Measurements from ENCODE around the gene ASPRV1. TPM values are rescaled to one million over a fixed set of nuclear protein-coding genes. Genes with fewer than 3 reads are reported as not detected.

The ASPRV1 gene
- total RNA-seq, 2 donors from 2014 or later, result 0.84 to 0.91 TPM

DNA sequence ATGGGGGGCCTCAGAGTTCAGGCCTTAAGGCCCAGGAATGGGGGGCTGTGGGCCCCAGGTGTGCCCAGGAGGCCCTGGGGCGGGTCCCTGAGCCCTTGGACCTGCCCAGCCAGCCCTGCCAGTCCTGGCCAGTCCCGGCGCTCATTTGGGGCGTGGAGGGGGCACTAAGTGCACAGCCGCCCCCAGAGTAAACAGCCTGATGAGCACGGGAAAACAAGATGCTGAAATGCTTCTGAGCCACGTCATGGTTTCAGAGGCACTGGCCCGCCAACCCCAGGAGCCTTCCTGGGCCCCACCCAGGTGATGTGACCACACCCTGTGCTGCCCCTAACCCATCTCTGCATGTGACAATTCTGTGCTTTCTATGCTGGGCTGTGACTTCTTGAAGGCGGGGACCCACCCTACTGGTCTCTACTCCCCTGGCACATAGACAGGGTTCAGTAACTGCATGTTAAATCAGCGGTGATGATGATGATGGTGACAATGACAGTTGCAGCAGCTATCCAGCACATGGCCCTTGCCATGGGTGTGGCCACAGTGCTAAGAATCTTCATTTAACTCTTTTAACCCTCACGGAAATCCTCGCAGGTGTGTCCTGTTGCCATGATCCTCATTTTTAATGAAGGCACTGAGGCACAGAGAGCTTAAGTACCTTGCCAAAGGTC, 28.1 kb upstream of the ASPRV1 start:
- Histone ChIP-seq H3K9ac (ENCODE audit: extremely low read depth, low read length, poor library complexity, severe bottlenecking) (no peak overlapping the region), H3K4me1 (ENCODE audit: control insufficient read depth, insufficient read depth, low read length) (peaks cover 5% of the 10 kb centered on the region), H3K4me3 (ENCODE audit: low read length) (no peak overlapping the region), H3K9me3 (ENCODE audit: control insufficient read depth, low read length) (no peaks in the 10 kb centered on the region), H3K27me3 (ENCODE audit: control insufficient read depth, insufficient read depth, low read length, poor library complexity, severe bottlenecking) (no peaks in the 10 kb centered on the region), H3K36me3 (ENCODE audit: control insufficient read depth, insufficient read depth, low read length) (no peaks in the 10 kb centered on the region), H3K27ac (ENCODE audit: low read depth, low read length) (no peak overlapping the region)
- Mint-ChIP-seq H3K4me3 (no peak overlapping the region), H3K9me3 (no peaks in the 10 kb centered on the region), H3K27me3 (ENCODE audit: insufficient read depth) (peaks cover 9% of the 10 kb centered on the region), H3K4me1 (peaks cover 21% of the 10 kb centered on the region), H3K36me3 (ENCODE audit: low read depth) (peaks cover 6% of the 10 kb centered on the region), H3K27ac (no peak overlapping the region)
- TF ChIP-seq, protein P1, sequence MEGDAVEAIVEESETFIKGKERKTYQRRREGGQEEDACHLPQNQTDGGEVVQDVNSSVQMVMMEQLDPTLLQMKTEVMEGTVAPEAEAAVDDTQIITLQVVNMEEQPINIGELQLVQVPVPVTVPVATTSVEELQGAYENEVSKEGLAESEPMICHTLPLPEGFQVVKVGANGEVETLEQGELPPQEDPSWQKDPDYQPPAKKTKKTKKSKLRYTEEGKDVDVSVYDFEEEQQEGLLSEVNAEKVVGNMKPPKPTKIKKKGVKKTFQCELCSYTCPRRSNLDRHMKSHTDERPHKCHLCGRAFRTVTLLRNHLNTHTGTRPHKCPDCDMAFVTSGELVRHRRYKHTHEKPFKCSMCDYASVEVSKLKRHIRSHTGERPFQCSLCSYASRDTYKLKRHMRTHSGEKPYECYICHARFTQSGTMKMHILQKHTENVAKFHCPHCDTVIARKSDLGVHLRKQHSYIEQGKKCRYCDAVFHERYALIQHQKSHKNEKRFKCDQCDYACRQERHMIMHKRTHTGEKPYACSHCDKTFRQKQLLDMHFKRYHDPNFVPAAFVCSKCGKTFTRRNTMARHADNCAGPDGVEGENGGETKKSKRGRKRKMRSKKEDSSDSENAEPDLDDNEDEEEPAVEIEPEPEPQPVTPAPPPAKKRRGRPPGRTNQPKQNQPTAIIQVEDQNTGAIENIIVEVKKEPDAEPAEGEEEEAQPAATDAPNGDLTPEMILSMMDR (conservative IDR thresholded peaks at IDR 0.05), result no peak
- 92 to 96% methylated on average over 8 to 12 of the region's 12 CpGs for WGBS, 2 experiments (ENCODE audit: insufficient coverage in 1 of 2, insufficient read length in 1 of 2)
- no peak for DNase-seq

DNA sequence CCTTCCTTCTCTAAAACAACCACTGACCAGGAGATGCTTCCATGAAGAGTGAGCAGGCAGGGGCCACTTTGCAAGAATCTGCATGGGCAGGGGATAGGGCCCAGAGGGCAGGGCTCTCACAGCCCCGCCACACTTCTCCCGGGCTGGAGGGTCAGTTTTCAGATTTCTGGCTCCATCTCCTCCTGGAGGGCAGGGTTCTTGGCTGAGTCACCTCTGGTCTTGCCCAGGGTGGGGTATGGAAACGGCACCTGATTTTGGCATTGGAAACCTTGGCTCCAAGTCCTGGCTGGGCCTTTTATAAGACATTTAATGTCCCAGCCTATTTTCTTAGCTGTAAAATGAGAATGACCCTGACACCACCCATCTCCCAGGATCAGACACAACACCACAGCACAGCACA, 27.6 kb upstream of the ASPRV1 start:
- H3K4me1 Mint-ChIP-seq, result peaks cover 20% of the 10 kb centered on the region
- no peak overlapping the region for H3K9ac ChIP-seq (ENCODE audit: extremely low read depth, low read length, poor library complexity, severe bottlenecking)
- TF ChIP-seq, protein P1 (conservative IDR thresholded peaks at IDR 0.05), result no peak
- WGBS, 2 experiments (ENCODE audit: insufficient coverage in 1 of 2, insufficient read length in 1 of 2), result 90% methylated on average over 3 of the region's 3 CpGs
- H3K27me3 Mint-ChIP-seq (ENCODE audit: insufficient read depth), result peaks cover 4% of the 10 kb centered on the region
- peaks cover 2% of the 10 kb centered on the region for H3K36me3 Mint-ChIP-seq (ENCODE audit: low read depth)
- no peaks in the 10 kb centered on the region for H3K27me3 ChIP-seq (ENCODE audit: control insufficient read depth, insufficient read depth, low read length, poor library complexity, severe bottlenecking)
- H3K36me3 ChIP-seq (ENCODE audit: control insufficient read depth, insufficient read depth, low read length), result no peaks in the 10 kb centered on the region
- no peaks in the 10 kb centered on the region for H3K9me3 Mint-ChIP-seq
- H3K27ac Mint-ChIP-seq, result no peak overlapping the region
- H3K4me3 ChIP-seq (ENCODE audit: low read length), result no peak overlapping the region
- H3K4me3 Mint-ChIP-seq, result no peak overlapping the region
- DNase-seq, result no peak
- no peaks in the 10 kb centered on the region for H3K9me3 ChIP-seq (ENCODE audit: control insufficient read depth, low read length)
- H3K27ac ChIP-seq (ENCODE audit: low read depth, low read length), result no peak overlapping the region
- peaks cover 5% of the 10 kb centered on the region for H3K4me1 ChIP-seq (ENCODE audit: control insufficient read depth, insufficient read depth, low read length)

DNA sequence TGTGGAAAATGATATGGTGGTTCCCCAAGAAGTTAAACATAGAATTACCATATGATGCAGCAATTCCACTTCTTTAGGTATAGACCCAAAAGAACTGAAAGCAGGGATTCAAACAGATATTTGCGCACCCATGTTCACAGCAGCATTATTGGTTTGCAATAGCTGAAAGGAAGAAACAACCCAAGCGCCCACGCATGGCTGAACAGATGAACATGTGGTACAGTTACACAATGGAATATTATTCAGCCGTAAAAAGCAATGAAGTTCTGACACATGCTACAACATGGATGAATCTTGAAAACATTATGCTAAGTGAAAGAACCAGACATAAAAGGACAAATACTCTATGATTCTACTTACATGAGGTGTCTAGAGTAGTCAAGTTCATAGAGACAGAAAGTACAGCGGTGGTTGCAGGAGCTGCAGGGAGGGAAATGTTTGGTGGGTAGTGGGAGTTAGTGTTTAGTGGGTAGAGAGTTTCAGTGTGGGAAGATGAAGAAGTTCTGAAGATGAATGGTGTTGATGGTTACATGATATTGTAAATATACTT, 26.7 kb upstream of the ASPRV1 start:
- Histone ChIP-seq H3K27ac (ENCODE audit: low read depth, low read length) (no peak overlapping the region), H3K4me3 (ENCODE audit: low read length) (no peak overlapping the region), H3K27me3 (ENCODE audit: control insufficient read depth, insufficient read depth, low read length, poor library complexity, severe bottlenecking) (no peaks in the 10 kb centered on the region), H3K4me1 (ENCODE audit: control insufficient read depth, insufficient read depth, low read length) (peaks cover 4% of the 10 kb centered on the region), H3K9me3 (ENCODE audit: control insufficient read depth, low read length) (no peaks in the 10 kb centered on the region), H3K36me3 (ENCODE audit: control insufficient read depth, insufficient read depth, low read length) (no peaks in the 10 kb centered on the region), H3K9ac (ENCODE audit: extremely low read depth, low read length, poor library complexity, severe bottlenecking) (no peak overlapping the region)
- no peaks in the 10 kb centered on the region for H3K27me3 Mint-ChIP-seq (ENCODE audit: insufficient read depth)
- 94 to 100% methylated on average over 4 to 5 of the region's 5 CpGs for WGBS, 2 experiments (ENCODE audit: insufficient coverage in 1 of 2, insufficient read length in 1 of 2)
- H3K9me3 Mint-ChIP-seq, result no peaks in the 10 kb centered on the region
- no peak overlapping the region for H3K27ac Mint-ChIP-seq
- peaks cover 2% of the 10 kb centered on the region for H3K36me3 Mint-ChIP-seq (ENCODE audit: low read depth)
- TF ChIP-seq, protein P1 (conservative IDR thresholded peaks at IDR 0.05), result no peak
- H3K4me3 Mint-ChIP-seq, result no peak overlapping the region
- peaks cover 14% of the 10 kb centered on the region for H3K4me1 Mint-ChIP-seq
- no peak for DNase-seq

Measured in endodermal cell (in vitro differentiated cells).